GM19035 (cell line): Measurements from ENCODE around the gene RNLS.
"Not testable (repeated sequence)": the region's sequence is repeated elsewhere in the genome, so short reads cannot be mapped to it uniquely, and the experiment has no call there.

Experiments used
- ATAC-seq: cut with Tn5 transposase; IDR thresholded peaks from one replicate; pipeline ENCODE4 v1.9.1; 2021; ENCODE audit not compliant: unreplicated experiment

Gene RNLS

DNA sequence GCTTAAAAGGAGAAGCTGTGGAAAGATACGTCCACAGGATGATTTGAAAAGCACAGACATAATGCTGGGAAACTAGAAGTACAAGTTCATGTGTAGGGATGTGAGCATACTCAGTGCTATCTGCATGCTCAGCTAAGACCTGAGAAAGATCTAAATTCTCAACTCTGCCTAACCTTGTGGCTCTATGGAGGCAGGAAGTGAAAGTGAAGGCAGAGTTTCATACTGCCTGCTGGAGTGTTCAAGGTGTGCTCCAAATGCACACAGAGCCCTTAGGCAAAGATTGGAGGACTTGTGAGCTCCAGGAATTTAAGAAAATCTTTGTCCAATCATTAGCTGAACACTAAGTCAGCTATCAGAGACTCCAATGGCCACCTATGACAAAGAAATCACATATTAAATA, 190.9 kb downstream of the RNLS start:
- ATAC-seq, result peak; percentile 72

DNA sequence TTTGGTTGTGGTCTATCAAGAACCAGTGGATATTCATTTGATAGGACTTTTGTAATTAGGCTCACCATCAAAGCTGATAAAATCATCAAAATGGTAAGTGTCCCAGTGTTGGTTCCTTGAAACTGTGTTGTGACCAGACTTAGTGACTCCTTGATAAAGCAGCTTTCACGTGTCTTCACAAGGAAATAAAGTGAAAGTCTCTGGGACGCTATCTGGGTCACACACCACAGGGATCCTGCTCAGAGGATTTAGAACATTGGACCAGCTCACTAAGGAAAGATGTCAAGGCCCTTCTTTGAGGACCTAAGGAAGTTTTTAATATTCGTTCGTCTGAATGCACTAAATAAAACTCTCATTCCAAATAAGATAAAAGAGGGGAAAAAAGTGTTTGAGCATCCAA, 193.1 kb downstream of the RNLS start:
- ATAC-seq, result no peak

DNA sequence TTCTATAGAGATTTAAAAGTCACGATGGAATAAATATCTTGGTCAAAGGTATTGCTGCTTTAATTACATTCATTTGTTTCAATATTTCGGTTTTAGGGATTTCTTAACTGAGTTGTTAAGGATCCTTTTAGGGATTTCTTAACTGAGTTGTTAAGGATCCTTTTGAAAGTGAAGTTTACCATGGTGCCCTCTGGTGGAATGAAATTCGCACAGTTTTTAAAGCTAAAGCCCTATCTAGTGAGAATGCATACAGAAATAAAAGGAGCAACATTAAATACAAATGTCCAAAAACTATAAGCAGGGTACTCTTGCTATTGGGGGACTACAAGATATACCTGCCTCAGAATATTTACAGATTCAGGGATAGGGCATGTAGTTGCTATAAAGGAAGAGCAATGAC, 193.7 kb downstream of the RNLS start:
- ATAC-seq, result no peak

DNA sequence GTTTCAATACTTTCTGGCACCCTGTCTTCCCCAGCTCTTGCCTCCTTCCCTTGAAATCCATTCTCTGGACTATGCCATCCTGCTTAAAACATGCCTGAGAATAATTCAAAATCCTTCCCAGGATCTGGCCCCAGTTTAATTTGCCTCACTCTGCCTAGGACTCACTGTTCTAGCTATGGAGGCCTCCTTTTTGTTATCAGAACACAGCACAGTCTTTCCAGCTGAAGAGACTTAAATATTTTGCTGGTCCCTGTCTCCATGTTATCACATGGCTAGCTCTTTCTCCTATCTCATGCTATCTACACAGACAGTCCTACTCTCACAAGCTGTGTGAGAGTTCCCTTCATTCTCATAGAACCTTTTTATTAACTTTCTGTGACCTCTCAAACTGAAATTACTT, 194.8 kb downstream of the RNLS start:
- no peak for ATAC-seq

DNA sequence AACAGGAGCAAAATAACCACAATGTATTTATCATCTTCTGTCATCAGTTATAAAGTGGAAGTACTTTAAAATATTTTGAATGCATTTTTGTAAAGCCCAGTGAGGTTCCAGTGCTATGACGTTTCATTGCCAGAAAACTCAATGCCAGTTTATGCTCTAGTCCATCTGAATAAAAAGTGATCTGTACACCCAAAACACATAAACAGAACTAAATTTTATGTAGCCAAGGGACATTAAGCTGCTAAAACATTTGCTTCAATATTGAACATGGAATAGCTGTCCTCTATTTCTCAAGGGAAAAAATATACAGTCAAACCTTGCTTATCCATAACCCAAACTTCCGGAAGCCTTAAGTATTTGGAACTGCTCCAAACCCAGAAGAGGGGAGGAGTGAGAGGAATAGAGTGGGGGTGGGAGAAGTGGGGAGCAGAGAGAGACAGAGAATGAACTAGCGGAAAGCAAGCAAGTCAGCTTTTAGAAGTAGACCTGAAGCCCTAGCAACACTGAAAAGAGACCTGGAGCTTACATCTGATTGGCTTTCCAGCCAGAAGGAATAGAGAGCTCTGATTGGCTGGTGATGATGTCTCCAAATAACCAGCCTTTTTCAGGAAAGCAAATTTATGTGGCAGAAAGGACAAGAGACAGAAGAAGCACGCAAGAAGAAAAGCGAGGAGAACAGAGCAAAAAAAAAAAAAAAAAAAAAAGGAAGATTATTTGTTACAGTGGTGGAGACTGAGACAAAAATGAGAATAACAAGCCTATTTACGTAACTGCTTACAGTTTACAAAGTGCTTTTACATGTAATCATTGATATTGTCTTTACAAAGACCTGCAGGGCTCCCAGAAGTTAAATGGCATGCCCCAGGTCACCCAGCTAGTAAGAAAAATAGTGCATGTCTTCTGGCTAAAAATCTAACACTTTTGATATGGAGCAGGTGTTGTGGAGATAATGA, 196.0 kb downstream of the RNLS start:
- peak; percentile 27 for ATAC-seq

DNA sequence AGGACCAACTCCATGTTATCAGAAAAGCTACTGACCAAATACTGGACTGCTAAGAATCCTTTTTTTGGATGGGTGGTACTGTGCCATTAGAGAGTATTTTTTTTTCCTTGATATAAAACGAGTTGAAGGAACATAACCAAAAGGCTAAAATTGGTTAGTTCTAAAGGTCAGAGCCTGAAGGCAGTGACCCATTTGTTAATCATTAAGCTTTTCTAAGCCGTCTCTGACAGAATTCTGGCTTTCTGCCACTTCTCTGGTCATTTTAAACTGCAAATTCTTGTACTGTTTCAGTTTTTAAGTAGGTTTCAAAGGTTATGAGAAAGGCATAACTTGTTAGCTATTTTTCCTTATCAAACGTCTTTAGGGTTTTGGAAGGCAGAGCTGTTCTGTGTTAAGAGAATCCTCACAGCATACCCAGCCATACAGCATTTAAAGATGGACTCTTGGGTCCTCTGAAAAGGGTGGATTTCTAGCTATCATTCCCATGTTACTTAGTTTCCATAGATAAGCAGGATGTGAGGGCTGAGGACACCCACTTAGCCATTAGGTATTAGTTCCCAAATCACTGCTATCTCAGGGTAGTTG, 196.8 kb downstream of the RNLS start:
- ATAC-seq, result peak; percentile 43

DNA sequence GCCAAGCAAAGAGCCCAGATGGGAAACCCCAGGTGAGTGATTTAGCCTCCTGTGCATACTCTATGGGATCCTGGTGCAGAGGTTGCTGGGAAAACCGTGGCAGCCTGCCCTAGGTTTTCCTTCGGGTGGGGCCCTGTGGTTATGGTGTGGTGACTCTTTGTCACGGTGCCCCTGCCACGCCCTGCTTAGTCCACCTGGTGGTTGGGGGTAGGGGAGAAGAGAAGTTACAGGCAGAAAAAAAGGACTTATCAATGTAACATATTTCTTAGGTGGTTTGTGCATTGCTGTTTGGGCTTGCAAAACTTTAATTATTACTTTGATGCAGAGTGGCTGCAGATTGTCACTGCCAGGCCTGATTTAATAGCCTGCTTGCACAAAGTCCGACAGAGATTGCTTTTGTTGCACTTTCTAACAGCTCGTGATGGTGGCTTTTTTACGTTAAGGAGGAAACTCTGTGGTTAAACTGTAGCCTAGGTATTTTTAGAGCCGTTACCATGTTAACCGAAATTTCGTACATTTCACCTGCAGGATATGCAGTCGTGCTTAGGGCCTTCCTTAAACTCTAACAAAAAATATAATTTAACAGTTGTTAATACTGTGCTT, 197.4 kb downstream of the RNLS start:
- ATAC-seq, result peak; percentile 84

DNA sequence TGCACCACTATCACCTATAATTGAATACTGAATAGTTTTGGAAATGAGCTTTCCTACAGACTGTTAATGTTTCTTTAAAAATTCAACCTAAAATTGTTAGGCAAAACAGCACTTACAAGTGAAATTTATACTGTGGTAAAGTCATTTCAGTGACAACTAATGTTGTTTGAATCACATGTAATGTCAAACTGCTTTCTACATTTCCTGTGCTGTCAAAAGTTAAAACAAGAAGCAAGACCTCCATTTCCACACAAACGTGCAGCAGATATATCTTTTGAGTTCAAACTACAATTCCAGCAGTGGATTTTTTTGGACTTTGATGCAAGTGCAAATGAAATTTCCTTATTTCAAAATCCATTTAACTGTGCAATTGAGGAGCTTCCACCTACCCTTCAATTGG, 199.8 kb downstream of the RNLS start:
- no peak for ATAC-seq

DNA sequence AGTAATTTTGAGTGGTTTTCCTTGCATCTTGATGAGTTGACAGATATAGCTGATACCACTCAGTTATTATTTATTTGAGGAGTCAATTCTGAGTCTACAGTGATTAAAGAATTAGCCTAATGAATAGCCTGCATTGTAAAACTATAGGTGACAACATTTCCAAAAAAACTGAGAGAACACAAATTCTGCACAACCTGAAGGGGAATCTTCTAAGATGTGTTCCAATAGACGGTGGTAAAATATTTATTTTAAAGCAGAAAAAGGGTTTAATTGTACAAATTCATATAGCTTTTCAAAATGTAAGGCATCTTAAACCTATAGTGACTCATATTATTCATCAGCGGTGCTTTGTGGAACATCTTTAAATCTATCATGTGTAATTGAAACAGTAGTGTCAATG, 200.4 kb downstream of the RNLS start:
- ATAC-seq, result no peak

DNA sequence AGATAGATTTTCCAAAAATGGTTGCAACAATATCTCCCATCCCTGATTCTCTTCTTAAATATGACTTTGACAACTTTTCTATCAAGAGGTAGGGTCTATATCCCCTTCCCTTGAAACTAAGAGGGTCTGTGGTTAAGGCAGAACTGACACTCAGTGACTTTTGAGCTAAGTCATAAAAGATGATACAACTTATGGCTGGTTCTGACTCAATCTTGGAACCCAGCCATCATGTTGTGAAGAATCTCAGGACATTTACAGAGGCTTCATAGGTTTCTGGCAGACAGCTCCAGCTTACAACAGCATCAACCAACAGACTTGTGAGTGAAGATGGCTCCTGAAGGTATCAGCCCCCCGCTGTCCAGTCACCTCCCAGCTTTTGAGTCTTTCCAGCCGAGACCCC, 203.5 kb downstream of the RNLS start:
- ATAC-seq, result no peak

DNA sequence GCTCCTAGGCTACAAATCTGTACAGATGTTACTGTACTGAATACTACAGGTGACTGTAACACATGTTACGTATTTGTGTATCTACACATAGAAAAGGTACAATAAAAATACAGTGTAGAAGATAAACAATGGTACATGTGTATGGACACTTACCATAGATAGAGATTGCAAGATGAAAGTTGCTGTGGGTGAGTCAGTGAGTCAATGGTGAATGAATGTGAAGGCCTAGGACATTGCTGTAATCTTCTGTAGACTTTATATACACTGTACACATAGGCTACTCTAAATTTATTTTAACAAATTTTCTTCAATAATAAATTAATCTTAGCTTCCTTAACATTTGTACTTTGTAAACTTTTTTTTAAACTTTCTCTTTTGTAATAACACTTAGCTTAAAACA, 205.6 kb downstream of the RNLS start:
- no peak for ATAC-seq

DNA sequence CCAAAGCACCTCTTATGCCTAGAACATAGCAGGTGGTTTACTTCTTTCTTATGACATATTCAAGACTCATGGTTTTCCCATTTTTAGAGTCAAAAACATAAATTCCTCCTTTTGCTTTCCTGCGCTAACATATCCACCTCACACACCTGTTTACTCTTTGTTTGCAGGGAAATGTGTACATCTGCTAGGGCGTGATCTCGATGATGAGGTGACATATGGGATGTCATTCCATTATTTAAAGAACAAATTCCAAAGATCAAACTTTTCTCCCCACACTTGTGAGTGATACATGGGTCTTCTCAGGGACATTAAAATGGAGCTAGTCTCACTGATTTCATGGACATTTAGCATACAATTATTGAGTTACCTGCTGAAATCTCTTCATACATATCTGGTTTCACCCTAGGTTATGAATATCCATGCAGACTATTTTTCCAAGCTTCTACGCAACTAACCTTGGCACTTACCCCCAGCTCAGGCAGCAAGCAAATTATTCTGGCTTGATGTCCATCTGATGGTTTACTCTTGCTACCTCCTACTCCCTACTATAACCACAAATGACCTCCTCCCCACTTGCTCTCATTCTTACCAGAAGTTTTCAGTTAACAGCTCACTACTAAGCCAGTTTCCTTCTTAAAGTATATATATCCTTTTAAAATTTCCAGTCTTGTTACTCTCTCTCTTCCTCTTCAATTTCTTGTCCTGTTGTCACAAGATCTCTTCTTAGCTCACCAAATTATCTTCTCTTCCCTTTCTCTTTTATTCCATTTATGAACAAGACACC, 208.5 kb downstream of the RNLS start:
- ATAC-seq, result no peak

DNA sequence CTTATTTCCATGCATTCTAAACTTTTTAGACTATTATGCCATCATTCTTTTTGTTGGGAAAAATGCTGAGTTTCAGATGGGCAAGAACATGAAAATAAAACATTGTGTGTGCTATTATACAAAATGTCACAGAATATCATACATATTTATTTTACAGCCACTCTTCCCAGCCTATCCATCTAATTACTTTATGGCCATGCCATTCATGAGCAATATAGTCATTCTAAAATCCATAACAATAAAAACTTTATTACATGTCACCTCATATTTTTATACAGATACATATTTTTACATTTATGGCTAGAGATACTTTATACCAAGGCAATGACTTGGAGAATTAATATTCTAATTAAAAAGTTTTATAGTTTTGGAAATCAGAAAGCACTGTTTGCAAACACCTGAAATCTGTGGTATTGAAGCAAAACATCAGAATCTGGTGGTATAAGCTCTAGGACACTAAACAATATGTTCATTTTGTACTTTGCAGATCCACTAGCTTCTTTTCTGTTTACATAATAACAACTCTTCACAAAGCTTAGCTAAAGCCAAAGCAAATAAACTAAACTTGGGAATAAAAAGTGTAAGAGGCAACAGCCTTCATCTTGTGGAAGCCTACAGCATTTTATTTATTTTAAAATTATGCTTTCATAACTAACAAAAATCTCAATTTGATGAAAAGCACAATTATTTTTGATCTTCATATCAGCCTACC, 210.1 kb downstream of the RNLS start:
- no peak for ATAC-seq

DNA sequence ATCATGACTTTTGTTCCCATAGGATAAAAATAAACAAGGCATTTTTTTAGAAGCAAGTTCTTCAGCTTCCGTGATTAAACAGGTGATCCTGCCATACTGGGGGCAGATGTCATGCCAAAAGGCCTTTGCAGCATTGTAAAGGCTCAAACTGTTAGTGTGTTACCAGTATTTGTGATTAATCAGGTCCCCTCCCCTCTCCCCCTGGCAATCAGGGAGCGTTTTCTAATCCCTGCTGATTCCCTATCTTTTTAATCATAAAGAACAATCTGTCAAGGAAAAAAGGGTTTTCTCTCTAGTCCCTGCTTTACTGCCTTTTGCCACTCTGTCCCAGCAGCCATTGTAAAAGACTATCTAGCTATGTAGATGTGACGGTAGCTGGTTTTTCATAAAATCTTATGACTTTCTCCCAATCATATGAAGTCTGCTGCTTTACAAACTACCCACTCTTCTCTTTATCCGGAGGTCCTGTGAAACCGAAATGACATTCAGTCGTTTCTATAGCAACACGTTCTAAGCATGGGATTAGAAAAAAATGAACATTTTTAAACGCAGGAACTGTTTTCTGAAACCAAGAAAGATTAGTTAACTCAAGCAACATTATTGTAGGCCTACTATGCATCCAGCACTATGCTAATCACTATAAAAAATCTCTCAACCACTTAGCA, 210.9 kb downstream of the RNLS start:
- no peak for ATAC-seq

DNA sequence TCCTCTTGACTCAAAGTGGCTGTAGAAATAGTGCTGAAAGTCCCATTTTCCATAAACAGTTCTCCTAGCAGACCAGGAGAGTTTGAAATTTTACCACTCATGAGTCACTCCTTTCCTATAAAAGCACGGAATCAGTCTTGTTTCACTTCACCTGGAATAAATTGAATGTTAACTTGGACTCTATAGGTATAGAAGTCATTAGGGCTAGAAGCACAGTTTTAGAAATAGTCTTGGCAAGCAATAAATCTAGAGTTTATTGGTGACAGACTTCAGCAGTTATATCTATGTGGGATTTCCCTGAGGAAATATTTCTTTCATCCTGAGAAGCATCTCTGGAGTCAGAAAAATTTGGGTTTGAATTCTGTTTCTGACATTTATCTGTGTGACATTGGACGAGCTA, 212.4 kb downstream of the RNLS start:
- no peak for ATAC-seq

DNA sequence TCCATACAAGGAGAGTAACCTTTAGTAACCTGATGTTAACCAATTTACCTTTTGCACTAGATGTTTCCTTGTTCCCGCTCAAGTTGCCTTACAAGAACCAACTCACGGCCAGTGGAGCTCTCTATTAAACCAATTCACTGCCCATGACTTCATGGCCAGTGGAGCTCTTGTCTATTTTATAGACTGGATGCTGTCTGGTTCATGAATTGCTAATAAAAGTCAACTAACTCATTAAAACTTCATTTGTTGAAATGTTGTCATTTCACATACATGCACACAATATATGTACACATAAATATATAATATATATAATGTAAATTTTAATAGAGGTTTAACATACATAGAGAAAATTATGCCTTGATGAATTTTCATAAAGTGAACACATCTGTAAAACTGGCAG, 216.3 kb downstream of the RNLS start:
- ATAC-seq, result no peak

DNA sequence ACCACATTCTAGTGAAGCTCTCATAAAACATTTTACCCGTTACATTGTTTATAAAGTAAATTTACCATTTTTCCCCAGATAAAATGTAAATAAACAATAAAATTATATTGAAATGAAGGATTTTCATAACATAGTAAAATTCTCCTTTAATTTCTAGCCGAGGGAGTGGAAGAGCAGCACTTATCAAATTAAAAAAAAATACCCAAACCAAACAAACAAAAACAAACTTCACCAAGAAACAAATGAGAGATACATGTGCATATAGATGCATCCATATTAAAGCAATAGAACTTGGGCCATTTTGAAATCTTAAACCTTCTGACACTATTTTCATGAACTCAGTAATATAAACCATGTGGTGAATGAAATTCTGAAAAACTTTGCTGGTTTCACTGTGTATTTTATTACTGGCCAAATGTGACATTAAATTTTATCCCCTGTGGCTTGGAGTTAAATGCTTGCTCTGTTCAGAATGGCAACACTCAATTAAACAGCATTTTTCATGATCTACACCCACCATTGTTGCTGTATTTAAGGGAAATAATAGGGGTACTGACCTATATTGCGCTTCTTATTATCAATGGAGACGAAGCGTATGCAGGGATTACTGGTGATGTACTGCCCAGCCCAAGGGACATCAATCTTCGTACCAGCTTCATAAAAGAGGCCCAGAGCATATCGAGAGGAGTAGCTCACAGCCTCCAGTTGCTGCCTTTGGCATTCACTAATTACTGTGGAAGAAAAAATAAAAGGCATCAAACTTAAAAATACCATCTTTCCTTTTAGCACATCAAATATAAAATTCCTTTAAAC, 220.9 kb downstream of the RNLS start:
- no peak for ATAC-seq

DNA sequence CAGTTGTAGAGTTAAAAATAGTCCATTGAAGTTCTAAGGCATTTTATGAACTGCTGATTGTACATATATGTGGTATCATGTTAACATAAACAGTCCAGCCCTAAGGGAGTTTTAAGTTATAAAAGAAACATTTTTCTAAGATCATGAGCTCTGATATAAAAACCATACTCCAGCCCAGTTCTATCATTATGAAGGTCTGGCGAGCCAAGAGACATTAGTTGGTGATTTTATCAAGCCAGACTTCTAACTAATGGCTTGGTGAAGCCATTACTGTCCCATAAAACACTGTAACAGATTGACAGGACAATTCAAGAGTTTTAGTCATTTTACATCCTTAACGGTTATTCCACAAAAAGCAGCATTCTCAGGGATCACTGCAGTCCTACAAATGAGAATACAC, 221.6 kb downstream of the RNLS start:
- no peak for ATAC-seq

DNA sequence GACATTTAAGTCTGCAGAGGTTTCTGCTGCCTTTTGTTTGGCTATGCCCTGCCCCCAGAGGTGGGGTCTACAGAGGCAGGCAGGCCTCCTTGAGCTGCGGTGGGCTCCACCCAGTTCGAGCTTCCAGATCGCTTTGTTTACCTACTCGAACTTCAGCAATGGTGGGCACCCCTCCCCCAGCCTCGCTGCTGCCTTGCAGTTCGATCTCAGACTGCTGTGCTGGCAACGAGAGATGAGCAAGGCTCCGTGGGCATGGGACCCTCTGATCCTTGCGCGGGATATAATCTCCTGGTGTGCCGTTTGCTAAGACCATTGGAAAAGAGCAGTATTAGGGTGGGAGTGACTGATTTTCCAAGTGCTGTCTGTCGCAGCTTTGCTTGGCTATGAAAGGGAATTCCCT, 227.4 kb downstream of the RNLS start:
- ATAC-seq, result not testable (repeated sequence)
